Adrenal gland (tissue), 12 donors: ENCODE results near the gene CRABP1. TPM values are rescaled to one million over a fixed set of nuclear protein-coding genes. Genes with fewer than 3 reads are reported as not detected.

Experiments used
- DNase-seq, 7 donors: peaks; one replicate each; pipeline ENCODE4 v3.0.0-alpha.2; 2019 to 2020
- H3K27ac ChIP-seq, 5 donors: fragments of 200-600 bp; sonication (generic) in 4 of 5; 1 replicate in 3 of 5; 2 replicates in 2 of 5; pipeline versions ENCODE4 v1.5.1 to v1.8.0; 2016 to 2020; ENCODE audit warnings: mild to moderate bottlenecking in 1 of 5
- H3K27me3 ChIP-seq: fragments of 200-600 bp; 2 replicates; pipeline ENCODE4 v1.8.0; 2021
- H3K36me3 ChIP-seq, 2 donors: fragments of 200-600 bp; replicated peaks in 1 of 2; 1 replicate in 1 of 2; 2 replicates in 1 of 2; pipeline versions ENCODE4 v1.5.1 to v1.8.0; 2018 to 2022
- H3K4me1 ChIP-seq, 2 donors: fragments of 200-600 bp; replicated peaks in 1 of 2; 1 replicate in 1 of 2; 2 replicates in 1 of 2; pipeline versions ENCODE4 v1.5.1 to v1.8.0; 2018 to 2021
- H3K4me3 ChIP-seq, 4 donors: fragments of 200-600 bp; sonication (generic) in 3 of 4; one replicate each; pipeline ENCODE4 v1.5.1; 2016 to 2018
- H3K9me3 ChIP-seq, 3 donors: fragments of 200-600 bp; sonication (generic) in 1 of 3; replicated peaks in 1 of 3; 1 replicate in 2 of 3; 2 replicates in 1 of 3; pipeline versions ENCODE4 v1.5.1 to v1.8.0; 2016 to 2021
- CTCF ChIP-seq, 6 experiments: fragments of 450-650 bp in 4 of 6; fragments of 200-600 bp in 2 of 6; sonication (generic) in 1 of 6; IDR thresholded peaks; 1 replicate in 5 of 6; 2 replicates in 1 of 6; pipeline versions ENCODE4 v1.5.1 to v1.8.0; 2016 to 2021; ENCODE audit warnings: antibody characterized with exemption in 6 of 6, mild to moderate bottlenecking in 2 of 6, moderate library complexity in 1 of 6
- POLR2A ChIP-seq, 2 donors: fragments of 450-650 bp; IDR thresholded peaks; one replicate each; pipeline ENCODE4 v1.6.1; 2017; ENCODE audit warnings: antibody characterized with exemption in 2 of 2, mild to moderate bottlenecking in 2 of 2, moderate library complexity in 1 of 2
- WGBS, 4 donors: extraction: QIAGEN DNeasy Blood & Tissue Kit in 2 of 4; methylation state at CpG; one replicate each; pipeline versions ENCODE4 v1.1.5 to v1.1.7; 2013 to 2017; 5-methylcytosine and 5-hydroxymethylcytosine counted together
- intact Hi-C, 2 donors: fragments of 100-400 bp; cut with DNase I; formaldehyde crosslinking; loops; one replicate each; pipeline versions ENCODE4 v1.14.1 to v1.15.0; 2022 to 2023
- polyA plus RNA-seq, 3 donors: library from polyadenylated mRNA; stranded (reverse); fragments of 200-250 nt in 2 of 3; fragments of 350-450 nt in 1 of 3; fragmentation: Illumina TruSeq in 1 of 3; extraction: RNeasy Lipid Tissue Mini Kit (QIAGEN cat#74804) in 1 of 3; gene quantifications; one replicate each; pipeline ENCODE4 v1.2.3, GENCODE V29; 2013 to 2014
- total RNA-seq, 9 donors: library from RNA; depleted of rRNA in 4 of 9; stranded (reverse); fragments of >200 nt in 4 of 9; fragments of 120-200 nt in 1 of 9; fragmentation: NEBNext Ultra II Directional in 1 of 9; extraction: Animal tissue kit (Norgen Biotek cat#: 25700) in 1 of 9; gene quantifications; one replicate each; pipeline versions ENCODE4 v1.1.0 to v1.2.4, GENCODE V29; 2013 to 2023
- donor health status: healthy with polysubstance abuse.
- donor health status: Bipolar disorder and iron deficiency.
- donor health status: DM: yes; HTN: yes; CAD: no.
- donor health status: DM: no; HTN: no; CAD: no.
- donor health status: DM: no; HTN: no; CAD: no.
- donor health status: DM: yes; HTN: yes; CAD: no.

CRABP1 gene
- total and polyA plus RNA-seq, 12 donors, result 0.39 to 2.4 (median 0.80) TPM; not detected in 3

GRCh38 chr15:78389322-78389721, 49.2 kb downstream of the CRABP1 start:
- Histone ChIP-seq H3K36me3 (no peaks in the 10 kb centered on the region), H3K4me3 (no peak overlapping the region), H3K27ac (no peak overlapping the region), H3K27me3 (peaks cover 13% of the 10 kb centered on the region), H3K9me3 (no peaks in the 10 kb centered on the region), H3K4me1 (no peaks in the 10 kb centered on the region)
- TF ChIP-seq POLR2A (IDR thresholded peaks at IDR 0.05) (no peak), CTCF (IDR thresholded peaks at IDR 0.05) (no peak)
- intact Hi-C loops, result no loop called here
- DNase-seq, result no peak
- WGBS, 4 donors, result 46 to 57% (median 54%) methylated on average over 4 to 7 of the region's 7 CpGs

- Histone ChIP-seq H3K4me3 (no peak overlapping the region), H3K27me3 (peaks cover 13% of the 10 kb centered on the region), H3K27ac (no peak overlapping the region), H3K4me1 (no peaks in the 10 kb centered on the region), H3K9me3 (no peaks in the 10 kb centered on the region), H3K36me3 (no peaks in the 10 kb centered on the region)
- 77 to 97% (median 89%) methylated on average over 2 of the region's 2 CpGs for WGBS, 4 donors
- intact Hi-C loops, result no loop called here
- TF ChIP-seq POLR2A (IDR thresholded peaks at IDR 0.05) (no peak), CTCF (IDR thresholded peaks at IDR 0.05) (no peak)
- DNase-seq, result no peak
Measured at GRCh38 chr15:78389738-78390137, 49.6 kb downstream of the CRABP1 start.

- TF ChIP-seq CTCF (IDR thresholded peaks at IDR 0.05), result no peak
- no peak for TF ChIP-seq POLR2A (IDR thresholded peaks at IDR 0.05)
- intact Hi-C loops, result no loop called here
- WGBS, 4 donors, result 77 to 85% (median 79%) methylated on average over 1 of the region's 1 CpG
- H3K27me3 ChIP-seq, result peaks cover 13% of the 10 kb centered on the region
- no peaks in the 10 kb centered on the region for H3K4me1 ChIP-seq
- no peak for DNase-seq
- no peaks in the 10 kb centered on the region for H3K36me3 ChIP-seq
- H3K27ac ChIP-seq, result no peak overlapping the region
- no peak overlapping the region for H3K4me3 ChIP-seq
- H3K9me3 ChIP-seq, result no peaks in the 10 kb centered on the region
Measured at GRCh38 chr15:78390242-78390641, 50.1 kb downstream of the CRABP1 start.

GRCh38 chr15:78390826-78391225, 50.7 kb downstream of the CRABP1 start:
- H3K36me3 ChIP-seq, result no peaks in the 10 kb centered on the region
- no peak overlapping the region for H3K27ac ChIP-seq
- no peak for TF ChIP-seq POLR2A (IDR thresholded peaks at IDR 0.05)
- TF ChIP-seq CTCF (IDR thresholded peaks at IDR 0.05), result no peak
- peaks cover 11% of the 10 kb centered on the region for H3K27me3 ChIP-seq
- 67 to 83% (median 80%) methylated on average over 3 of the region's 3 CpGs for WGBS, 4 donors
- H3K9me3 ChIP-seq, result no peaks in the 10 kb centered on the region
- no peak overlapping the region for H3K4me3 ChIP-seq
- intact Hi-C loops, result no loop called here
- DNase-seq, result no peak
- no peaks in the 10 kb centered on the region for H3K4me1 ChIP-seq
